GM19240 (cell line): ENCODE data around the gene TCEA2.
A peak's percentile ranks its signal among the peaks of the same experiment; 100 is the strongest.

Experiments used
- DNase-seq: peaks from one replicate; pipeline ENCODE4 v3.0.0; 2011; ENCODE audit warnings: low spot score; ENCODE audit not compliant: insufficient read length

Gene TCEA2

DNA sequence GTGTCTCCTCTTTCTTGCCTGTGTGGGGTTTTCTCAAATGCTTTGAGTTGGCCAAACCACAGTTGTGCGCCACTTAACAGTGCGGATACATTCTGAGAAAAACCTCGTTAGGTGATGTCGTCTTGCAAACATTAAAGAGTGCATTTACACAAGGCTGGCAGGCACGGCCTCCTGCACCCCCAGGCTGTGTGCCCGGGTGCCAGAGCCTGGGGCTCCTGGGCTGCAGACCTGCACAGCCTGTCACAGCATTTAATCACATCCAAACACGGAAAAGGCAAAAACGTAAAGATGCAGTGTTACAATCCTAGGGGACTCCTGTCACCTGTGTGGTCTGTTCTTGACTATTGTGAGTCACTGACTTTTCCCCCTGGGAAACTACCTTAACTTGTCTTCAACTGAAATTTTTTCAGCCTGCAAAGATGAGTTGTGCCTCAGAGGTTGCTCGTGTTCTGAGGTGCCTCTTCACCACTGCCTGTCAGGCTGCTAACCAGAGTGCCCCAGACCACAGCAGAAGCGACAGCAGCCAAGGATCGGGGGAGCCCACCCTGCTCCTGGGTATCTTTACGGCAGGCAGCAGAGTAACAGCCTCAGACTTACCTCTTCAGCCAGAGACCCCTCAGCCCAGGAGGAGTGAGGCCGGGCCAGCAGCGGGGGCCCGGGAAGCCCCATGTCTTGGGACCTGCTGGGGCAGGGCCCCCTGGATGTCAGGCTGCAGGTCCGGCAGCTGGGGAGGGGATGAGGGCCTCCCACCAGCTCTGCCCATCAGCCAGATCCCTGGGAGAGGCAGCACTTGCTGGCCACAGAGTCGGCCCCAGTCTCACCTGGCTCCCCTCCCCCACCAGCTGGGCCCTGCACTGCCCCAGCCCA, 27.7 kb upstream of the TCEA2 start:
- DNase-seq = no peak

- DNase-seq = no peak
Observed at GRCh38 chr20:64035933-64036345, 27.1 kb upstream of the TCEA2 start, which contains the start of gene C20orf204. Gene C20orf204, plus strand, starts transcription at chr20:64036182. Its CDS starts 142 bp downstream, at chr20:64036324.

GRCh38 chr20:64036346-64037198, 26.4 kb upstream of the TCEA2 start:
- no peak for DNase-seq

DNA sequence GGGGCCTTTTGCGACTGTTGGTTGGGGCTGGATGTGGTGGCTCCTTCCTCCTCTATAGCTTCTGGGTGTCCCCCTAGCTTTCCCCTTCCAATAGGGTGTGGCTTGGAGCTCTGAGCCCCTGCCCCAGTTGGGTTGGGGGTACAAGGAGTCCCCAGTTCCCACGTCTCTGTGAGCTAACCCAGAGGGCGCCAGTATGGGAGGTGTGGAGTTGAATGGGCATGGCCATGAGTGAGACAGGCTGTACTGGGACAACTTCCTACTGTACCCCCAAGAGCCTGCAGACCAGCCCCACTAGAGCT, 25.9 kb upstream of the TCEA2 start:
- no peak for DNase-seq

DNA sequence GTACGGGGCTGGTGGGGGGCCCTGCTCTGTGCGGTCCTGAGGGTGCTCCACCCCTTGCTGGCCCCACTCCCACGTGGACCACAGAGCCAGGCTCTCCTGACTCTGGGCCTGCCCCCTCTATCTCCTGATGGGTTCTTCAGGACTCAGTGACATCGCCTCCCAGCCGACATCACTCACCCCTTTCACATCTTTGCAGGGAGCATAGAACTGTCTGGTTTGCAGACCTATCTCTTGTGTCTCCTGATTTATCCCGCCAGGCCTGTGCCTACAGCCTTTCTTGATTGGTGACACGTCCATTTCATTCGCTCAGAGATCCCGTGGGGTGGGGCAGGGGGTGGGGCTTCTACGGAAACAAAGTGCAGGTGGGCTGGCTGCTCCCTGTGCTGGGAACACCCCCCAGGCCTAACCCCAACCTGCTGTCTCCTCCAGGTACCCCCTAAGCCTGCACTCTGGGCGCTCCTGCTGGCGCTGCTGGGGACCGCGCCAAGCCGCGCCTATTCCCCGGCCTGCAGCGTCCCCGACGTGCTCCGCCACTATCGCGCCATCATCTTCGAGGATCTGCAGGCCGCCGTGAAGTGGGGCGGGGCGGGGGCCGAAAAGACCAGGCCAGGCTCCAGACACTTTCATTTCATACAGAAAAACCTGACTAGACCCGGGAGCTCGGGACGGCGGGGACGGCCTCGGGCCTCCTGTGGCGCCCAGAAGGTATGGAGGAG, 25.3 kb upstream of the TCEA2 start:
- DNase-seq = no peak

- no peak for DNase-seq
Observed at GRCh38 chr20:64038224-64038564, 24.8 kb upstream of the TCEA2 start.

DNA sequence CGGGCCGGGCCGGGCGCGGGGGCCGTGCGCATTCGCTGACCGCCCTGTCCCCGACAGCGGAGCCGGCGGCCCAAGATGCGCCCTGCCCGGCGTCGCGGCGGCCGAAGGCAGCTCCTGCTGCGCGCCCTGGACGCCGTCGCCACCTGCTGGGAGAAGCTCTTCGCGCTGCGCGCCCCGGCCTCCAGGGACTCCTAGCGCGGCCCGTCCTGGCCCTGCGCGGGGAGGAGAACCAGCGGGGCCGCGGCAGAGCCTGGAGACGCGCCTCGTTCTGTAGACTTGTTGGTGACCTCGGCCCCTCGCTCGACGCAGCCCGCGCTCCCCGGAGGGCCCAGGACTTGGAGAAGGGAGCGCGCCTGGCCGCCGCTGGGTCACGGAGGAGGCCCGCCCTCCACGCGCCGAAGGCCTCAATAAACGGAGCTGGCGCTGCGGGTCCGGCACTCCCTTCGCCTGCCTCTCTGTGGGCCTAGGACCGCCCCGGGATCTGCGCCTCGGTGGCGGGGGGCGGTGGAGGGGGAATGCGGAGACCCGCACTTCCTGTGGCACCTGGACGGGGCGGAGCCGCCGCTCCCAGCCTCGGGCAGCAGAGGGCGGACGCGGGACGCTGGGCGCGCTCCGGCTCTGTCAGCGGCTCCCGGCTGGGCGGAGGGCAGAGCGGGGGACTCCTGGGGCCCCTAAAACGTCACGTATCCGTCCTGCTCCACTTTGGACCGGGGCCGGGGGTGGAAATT, 24.3 kb upstream of the TCEA2 start:
- DNase-seq = peak; percentile 88

- no peak for DNase-seq
Observed at GRCh38 chr20:64039293-64040160, 23.5 kb upstream of the TCEA2 start.

- DNase-seq = no peak
Observed at GRCh38 chr20:64040231-64041039, 22.6 kb upstream of the TCEA2 start.

DNA sequence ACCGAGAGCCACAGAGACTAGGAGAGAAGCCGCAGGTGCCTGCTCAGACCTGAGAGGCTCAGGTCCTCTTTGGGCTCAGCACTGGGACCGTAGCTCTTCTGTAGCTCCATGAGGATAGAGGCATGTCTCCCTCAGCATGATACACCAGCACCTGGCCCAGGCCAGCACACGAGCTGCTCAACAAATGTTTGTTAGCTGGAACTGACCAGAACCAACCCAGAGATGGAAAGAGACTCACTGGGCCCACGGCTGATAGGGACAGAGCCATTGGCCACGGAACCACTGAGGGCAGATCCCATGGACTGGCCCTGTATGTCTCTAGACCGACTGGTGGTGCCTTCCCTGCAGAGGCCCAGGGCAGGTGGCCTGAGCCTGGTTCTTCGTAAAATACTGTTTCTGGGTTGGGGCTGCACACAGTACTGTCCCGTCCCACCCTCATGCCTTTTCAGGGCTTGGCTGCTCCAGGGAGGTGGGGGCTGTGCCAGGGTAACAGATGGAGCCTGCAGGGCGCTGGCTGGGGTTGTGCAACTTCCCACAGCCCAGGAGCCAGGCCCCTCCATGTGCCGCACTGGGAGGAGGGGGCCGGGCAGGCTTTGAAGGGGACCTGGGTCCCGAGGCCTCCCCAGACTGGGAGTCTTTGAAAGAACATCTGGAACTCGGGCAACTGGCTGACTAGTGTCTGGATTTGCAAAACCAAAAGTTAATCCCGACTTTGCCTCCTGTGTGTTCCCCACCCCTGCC, 21.8 kb upstream of the TCEA2 start:
- DNase-seq = no peak

DNA sequence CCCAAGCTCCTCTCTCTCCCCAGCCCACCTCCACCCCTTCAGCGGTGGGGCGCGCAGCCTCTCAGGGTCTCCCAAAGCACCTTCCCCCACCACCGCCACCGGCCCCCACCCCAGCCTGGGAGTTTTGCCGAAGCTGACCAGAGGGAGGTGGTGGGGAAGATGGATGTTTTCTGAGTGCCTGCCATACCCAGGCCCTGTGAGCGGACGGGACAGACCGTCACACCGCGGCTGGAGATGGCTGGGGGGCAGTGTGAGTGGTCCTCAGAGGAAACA, 21.3 kb upstream of the TCEA2 start:
- no peak for DNase-seq

DNA sequence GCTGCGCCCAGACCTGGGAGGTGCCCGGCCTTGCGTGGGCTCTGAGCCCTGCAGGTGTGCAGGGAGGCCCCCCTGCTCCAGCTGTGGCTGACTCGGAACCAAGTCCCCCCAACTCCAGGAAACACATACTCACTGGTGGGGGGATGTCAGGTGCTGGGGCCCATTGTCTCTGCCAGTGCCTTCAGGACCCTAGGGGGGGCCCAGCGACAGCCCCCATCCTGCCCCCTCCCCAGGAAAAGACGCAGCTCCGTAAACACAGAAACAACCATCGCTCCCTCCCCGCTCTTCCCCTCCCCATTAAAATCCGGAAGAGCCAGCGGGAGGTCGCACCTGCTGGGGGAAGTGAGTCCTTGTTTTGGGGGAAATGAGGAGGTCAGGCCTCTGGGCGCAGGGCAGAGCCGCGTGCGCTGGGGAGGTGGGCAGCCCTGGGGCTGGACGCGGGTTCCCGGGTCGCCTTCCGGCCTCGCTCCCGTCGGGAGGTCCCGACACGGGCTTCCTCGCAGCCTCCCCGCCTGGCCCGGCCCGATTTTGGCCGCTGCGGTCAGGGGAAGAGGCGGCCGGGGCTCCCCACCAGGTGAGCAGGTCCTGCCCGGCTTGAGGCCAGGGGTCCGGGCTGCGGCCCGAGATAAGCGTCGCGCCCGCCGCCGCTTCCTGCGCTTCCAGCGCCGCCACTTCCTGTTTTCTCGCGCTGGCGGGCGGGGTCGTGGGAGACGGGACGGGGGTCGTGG, 20.8 kb upstream of the TCEA2 start:
- DNase-seq = no peak

DNA sequence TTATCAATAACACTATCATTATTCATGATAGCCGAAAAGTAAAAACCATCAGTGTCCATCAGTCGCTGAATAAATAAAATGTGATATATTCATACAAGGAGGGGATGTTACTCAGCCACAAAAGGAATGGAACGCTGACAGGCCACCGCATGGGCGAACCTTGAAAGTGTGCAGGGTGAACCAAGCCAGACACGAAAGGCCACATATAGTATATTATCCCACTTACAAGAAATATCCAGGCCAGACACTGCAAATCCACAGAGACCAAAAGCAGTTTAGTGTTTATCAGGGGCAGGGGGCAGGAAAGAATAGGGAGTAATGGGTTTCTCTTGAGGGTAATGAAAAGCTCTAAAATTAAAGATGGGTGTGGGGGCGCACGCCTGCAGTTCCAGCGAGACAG, 19.2 kb upstream of the TCEA2 start:
- no peak for DNase-seq

DNA sequence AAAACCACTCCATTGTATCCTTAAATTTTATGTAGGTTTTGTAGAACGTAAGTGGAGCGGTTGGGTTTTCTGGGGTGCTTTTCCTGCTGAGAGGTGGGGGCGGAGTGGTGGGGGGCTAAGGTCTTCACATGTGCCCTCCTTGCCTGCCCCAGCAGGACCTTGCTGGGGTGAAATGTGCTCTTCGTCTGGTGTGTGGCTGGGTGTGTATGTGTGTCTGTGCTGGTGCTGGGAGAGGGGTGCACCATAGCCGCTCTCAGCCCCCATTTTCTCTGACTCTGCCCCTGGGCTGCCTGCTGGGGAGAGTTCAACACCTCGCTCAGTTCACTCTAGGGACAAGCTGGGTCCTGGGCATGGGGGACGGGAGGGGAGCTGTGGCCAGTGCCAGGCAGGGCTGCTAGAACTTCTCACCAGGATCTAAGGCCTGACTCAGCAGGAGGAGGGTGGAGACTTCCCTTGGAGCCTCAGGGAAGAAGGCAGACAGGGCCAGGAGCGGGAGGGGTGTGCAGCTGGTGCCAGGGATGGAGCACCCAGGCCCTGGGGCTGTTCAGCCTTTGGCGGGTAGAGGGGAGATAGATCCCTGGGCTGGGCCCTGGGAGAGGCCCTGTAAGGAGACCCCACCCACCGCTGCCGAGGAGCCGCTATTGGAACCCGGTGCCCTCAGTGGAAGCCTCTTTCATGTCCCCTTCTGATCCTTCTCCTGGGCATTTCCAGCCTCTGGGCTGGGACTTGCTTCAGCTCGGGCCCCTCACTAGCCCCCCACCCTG, 18.3 kb upstream of the TCEA2 start:
- no peak for DNase-seq

- DNase-seq = no peak
Observed at GRCh38 chr20:64045346-64046011, 17.5 kb upstream of the TCEA2 start.

- no peak for DNase-seq
Observed at GRCh38 chr20:64047046-64047389, 16.0 kb upstream of the TCEA2 start.

- DNase-seq = no peak
Observed at GRCh38 chr20:64047968-64048401, 15.0 kb upstream of the TCEA2 start.
